Activated CD4-positive, CD25-positive, alpha-beta regulatory T cell treated with anti-CD3 and anti-CD28 coated beads, Interleukin-2, amount 50 U/mL, for 16 hours (primary cell): Measurements from ENCODE around the gene NPAS3.

Source experiments
- DNase-seq: peaks from one replicate; pipeline ENCODE4 v3.0.0-alpha.2; 2020; ENCODE audit warnings: low read depth, low spot score

Gene NPAS3

GRCh38 chr14:33016613-33017012 is 77.9 kb downstream of the NPAS3 start:
- DNase-seq, result no peak

DNA sequence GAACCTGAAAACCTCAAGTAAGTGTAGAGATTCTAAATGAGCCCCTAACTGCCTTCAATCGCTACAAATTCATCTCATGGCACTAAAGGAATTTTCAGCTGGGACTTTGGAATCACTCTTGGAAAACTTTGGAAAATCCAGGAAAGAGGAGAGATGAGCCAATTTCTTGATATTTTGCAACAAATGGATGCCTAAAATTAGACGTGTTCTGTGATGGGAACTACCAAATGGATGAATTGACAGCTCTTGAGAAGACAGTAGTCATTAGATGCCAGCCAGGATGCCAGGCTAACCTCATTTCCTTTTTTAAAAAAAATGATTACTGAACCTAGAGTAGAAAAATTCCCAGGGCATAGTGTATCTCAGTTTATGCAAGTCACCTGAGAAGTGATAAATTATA is 78.3 kb downstream of the NPAS3 start:
- DNase-seq, result no peak

DNA sequence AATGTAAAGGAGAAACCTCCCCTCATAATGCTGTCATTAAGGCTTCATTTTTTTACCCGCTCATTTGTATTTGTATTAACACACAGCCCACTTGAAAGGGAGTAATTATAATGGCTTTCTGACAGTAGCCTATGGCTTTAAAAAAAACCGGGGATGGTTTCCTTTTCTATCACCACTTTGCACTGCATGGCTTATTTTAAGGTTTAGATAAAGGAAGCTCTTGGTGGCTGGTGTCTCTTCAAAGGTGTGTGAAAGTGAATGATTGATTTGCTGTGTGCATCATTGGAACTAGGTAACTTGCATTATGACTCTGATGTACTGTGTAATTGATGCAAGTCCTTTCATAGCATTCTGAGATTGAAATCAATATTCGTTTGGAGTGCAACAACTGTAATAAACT is 80.7 kb downstream of the NPAS3 start:
- DNase-seq, result no peak

- no peak for DNase-seq
These were observed 88.3 kb downstream of the NPAS3 start for GRCh38 chr14:33026850-33027430.

DNA sequence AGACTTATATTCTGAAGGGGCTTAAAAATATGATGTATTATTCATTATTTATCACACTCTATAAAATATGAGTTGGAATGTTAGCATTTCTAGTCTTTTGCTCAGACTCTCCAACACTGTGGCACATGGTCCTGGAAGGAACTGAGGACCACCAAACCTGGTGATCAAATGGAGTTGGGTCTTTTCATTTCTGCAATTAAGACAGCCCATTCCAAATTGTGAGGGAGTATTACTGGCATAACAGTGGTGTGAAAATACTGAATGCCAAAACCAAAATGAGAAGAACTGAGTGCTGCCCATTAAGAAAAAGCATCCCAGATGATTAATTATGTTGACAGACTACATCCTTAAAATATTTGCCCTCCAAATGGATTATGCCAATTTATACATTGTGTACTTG is 90.8 kb downstream of the NPAS3 start:
- DNase-seq, result no peak

- no peak for DNase-seq
These were observed 91.7 kb downstream of the NPAS3 start for GRCh38 chr14:33030386-33030785.

DNA sequence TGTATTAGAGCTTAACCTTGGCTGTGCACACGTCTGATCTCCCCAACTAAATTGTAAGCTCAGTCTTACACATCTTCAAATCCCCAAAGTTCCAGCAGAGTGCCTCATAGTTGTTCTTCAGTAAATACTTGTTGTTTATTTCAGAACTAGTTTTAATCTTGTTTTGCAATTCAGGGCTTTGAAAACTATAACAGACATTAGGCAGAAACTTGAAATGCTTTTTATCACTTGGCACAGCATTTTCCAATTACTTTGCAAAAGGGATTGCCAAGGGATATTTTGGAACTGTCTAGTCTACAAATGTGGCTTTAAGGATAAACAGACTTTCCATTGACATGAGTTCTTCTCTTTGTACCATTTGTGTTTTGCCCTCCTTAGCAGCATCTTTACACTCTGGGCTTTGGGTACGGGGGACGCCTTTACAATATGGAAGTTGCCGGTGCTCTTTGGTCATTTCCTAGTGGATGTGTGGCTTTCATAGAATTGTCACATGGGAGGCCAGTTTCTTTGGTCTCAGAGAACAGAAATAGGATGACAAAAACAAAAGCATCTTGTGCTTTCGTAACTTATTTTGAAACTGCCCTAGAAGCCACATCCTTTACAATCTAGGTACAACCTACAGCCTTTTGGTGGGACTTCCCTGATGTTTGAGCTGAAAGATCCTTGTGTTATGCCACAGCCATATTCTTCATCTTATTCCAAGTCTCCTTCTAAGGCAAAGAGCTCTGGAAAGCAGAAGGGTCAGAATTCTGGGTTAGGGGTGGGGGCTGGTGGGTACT is 96.9 kb downstream of the NPAS3 start:
- no peak for DNase-seq

DNA sequence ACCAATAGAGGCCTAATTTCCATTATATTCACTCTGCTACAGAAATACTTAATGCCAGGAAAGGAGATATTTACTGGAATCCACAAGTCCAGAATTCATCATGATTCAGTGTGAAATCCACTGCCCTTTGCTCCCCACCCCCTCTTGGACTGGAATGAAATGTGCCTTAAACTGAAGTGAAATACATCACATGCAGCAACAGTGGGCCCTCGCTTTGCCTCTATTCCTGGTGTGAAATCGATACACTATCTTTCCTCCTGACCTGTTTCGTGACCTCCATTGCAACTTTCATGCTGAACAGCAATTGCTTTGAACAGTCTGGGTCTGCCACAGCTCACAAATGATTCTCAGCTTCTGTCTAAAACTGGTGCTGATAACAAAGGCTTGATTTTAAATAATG is 100.6 kb downstream of the NPAS3 start:
- no peak for DNase-seq

GRCh38 chr14:33040372-33041140 is 101.9 kb downstream of the NPAS3 start:
- no peak for DNase-seq

- no peak for DNase-seq
These were observed 103.9 kb downstream of the NPAS3 start for GRCh38 chr14:33042591-33042990.

GRCh38 chr14:33045760-33046159 is 107.1 kb downstream of the NPAS3 start:
- DNase-seq, result no peak

DNA sequence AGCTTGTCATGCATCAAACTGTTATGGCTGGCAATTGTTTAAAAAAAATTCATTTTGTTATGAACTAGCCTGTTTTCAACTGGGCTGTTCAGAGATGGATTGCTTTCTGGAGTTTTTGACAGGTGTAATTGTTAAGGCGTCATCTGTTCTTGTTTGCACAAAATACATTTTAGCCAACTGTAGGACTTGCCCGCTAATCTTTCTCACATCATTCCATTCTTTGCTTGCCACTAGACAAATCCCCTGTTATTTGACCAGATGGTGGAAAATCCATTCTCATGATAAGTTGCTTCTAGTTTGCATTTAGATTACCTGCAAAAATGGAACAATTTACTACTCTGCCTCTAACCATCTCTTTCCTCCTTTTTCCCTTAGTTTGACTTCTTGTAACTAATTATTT is 114.3 kb downstream of the NPAS3 start:
- DNase-seq, result no peak

GRCh38 chr14:33056213-33056612 is 117.5 kb downstream of the NPAS3 start:
- no peak for DNase-seq

GRCh38 chr14:33057585-33057984 is 118.9 kb downstream of the NPAS3 start:
- no peak for DNase-seq

DNA sequence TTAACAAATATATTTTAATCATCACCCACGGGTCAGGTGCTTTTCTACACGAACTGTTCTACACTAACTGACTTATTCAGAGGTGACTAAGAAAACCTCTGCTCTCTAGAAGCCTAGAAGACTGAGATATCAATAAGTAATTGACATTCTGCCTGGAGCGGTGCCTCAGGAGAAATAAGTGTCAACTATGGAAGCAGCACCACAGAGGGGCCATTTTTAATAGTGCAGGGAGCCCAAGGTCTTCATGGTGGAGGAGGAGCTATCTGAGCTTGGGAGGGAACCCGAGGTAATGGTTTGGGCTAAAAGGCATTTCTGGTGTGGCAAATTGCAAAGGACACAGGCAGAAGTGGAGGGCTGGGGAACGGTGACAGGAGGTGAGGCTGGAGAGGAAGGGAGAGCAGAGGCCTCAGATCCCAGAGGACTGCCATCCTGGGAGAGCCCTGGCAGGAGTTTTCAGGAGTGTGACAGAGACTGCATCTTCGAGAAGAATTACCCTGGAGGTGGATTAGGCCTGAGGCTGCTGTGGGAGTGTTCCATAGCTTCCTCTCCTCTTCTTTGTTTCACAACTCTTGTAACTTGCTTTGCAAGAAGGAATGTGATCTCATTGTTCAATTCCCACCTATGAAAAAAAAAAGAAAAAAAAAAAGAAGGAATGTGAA is 123.1 kb downstream of the NPAS3 start:
- DNase-seq, result no peak

DNA sequence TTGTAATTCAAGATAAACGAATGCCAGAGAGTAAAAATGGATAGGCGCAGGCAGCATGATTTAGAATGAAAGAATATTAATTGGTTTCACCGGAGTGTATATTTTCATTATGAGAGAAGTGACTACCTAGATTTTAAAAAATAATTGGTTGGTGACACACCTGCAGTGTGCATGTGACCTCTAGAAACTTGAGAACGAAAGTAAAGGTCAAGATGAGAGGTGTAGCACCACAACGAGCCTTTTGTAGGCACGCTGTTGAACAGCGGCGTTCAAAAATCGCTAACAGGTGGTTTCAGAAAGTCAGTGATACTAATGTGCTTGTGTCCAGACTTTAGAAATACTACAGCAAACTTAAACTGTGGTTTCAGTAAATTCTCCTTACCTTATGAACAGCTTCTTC is 123.8 kb downstream of the NPAS3 start:
- DNase-seq, result no peak

- no peak for DNase-seq
These were observed 124.2 kb downstream of the NPAS3 start for GRCh38 chr14:33062881-33063280.

- DNase-seq, result no peak
These were observed 124.8 kb downstream of the NPAS3 start for GRCh38 chr14:33063521-33063920.

DNA sequence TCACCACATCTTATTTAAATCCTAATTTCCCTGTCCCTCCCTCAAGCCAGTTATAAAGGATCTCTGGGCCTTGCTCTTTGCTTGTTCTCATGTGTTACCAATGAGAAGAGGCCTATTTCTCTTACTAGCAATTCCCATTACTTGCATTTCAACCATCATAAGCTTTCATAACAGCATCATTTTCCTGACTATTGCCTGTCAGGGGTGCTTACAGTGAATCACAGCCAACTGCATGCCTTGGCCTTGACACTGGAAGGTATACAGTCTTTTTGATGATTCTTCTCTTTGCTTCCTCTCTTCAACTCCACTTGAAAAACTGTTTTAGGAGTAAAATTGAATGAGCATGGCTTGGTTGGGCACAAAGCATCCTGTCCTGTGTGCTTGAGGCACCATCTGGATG is 127.0 kb downstream of the NPAS3 start:
- no peak for DNase-seq

DNA sequence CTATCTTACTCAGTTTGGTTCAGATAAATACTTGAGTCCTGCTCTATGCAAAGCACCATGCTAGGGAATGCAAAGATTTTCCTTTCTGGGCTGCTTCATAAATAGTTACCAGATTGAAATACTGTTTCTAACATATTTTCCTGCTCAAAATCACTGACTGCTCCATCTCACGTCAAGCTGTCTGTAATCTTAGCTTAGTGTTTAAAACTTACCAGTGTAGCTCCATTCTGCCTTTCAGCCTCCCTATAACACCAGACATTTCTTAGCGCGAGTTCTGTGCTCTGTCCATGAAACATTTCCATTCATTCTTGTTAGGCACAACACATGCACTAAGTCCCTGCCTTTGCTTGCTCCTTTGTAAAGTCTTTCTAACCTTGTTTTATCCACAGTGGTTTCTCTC is 129.4 kb downstream of the NPAS3 start:
- no peak for DNase-seq

GRCh38 chr14:33068626-33069025 is 129.9 kb downstream of the NPAS3 start:
- DNase-seq, result no peak

DNA sequence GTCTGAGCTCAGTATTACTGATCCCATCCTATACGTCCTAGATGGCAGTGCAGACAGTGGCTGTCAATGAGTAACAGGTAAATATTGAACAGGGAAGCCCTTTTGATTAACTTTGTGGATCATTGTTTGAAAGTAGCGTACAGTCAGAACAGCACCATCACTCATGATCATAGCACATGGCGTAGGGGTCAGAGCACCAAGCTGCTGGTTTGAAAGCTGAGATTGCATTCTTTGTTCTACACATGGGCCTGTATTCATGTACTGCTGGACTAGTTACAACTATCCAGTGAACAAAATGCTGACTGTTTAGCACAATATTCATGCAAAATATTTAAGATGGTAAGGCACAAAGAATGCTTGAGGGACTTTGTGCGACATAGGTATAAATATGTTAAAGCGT is 131.8 kb downstream of the NPAS3 start:
- no peak for DNase-seq
